ENCODE data around the gene ANGPTL2. TPM values are rescaled to one million over a fixed set of nuclear protein-coding genes. Genes with fewer than 3 reads are reported as not detected.

The ANGPTL2 gene
- total and polyA plus RNA-seq, 5 donors, result 26.7 to 69.5 (median 38.7) TPM

DNA sequence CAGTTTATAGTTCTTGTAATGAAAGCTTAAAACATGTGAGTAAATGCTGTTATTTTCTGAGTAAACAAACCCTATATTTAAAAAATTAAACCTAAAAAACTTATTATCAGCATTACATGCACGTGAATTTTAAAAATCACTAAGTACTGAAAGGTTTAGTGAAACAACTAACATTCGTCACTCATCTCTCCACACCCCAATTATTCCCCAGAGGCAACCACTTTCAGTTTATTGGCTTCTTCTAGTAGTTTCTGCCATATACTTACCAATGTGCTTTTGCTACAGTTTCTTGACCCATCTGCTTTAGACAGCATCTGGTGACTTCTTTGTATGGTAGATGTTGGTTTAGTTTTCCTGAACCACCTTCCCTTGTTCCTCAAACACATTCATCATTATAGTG, 58.1 kb downstream of the ANGPTL2 start:
- 64% methylated on average over 2 of the region's 2 CpGs for WGBS
- Histone ChIP-seq H3K4me1 (ENCODE audit: control insufficient read depth, insufficient read depth, low read length) (no peaks in the 10 kb centered on the region), H3K27me3 (ENCODE audit: control insufficient read depth, insufficient read depth) (no peaks in the 10 kb centered on the region), H3K4me3 (ENCODE audit: low read length) (no peak overlapping the region), H3K9me3 (ENCODE audit: control insufficient read depth, low read length) (no peaks in the 10 kb centered on the region), H3K27ac (ENCODE audit: low read length) (no peak overlapping the region)
- no peak for ATAC-seq
- intact Hi-C loops (cut with DNase I), result no loop called here
- DNase-seq, result no peak

GRCh38 chr9:127061411-127061810, 61.0 kb downstream of the ANGPTL2 start:
- H3K9me3 ChIP-seq (ENCODE audit: control insufficient read depth, low read length), result no peaks in the 10 kb centered on the region
- H3K4me1 ChIP-seq (ENCODE audit: control insufficient read depth, insufficient read depth, low read length), result peaks cover 5% of the 10 kb centered on the region
- WGBS, result 91% methylated on average over 3 of the region's 3 CpGs
- H3K27me3 ChIP-seq (ENCODE audit: control insufficient read depth, insufficient read depth), result no peaks in the 10 kb centered on the region
- no peak overlapping the region for H3K27ac ChIP-seq (ENCODE audit: low read length)
- H3K4me3 ChIP-seq (ENCODE audit: low read length), result no peak overlapping the region
- intact Hi-C loops (cut with DNase I), result no loop called here
- no peak for ATAC-seq
- no peak for DNase-seq

GRCh38 chr9:127059765-127060361, 62.6 kb downstream of the ANGPTL2 start:
- no peak overlapping the region for H3K4me3 ChIP-seq (ENCODE audit: low read length)
- ATAC-seq (peak; percentile 38 to 64), DNase-seq (no peak)
- no peaks in the 10 kb centered on the region for H3K9me3 ChIP-seq (ENCODE audit: control insufficient read depth, low read length)
- 64% methylated on average over 4 of the region's 4 CpGs for WGBS
- peaks cover 5% of the 10 kb centered on the region for H3K4me1 ChIP-seq (ENCODE audit: control insufficient read depth, insufficient read depth, low read length)
- intact Hi-C loops (cut with DNase I), result no loop called here
- H3K27me3 ChIP-seq (ENCODE audit: control insufficient read depth, insufficient read depth), result no peaks in the 10 kb centered on the region
- H3K27ac ChIP-seq (ENCODE audit: low read length), result no peak overlapping the region

- intact Hi-C loops (cut with DNase I), result no loop called here
These were observed 63.4 kb downstream of the ANGPTL2 start for GRCh38 chr9:127059030-127059429.

GRCh38 chr9:127058645-127059021, 63.8 kb downstream of the ANGPTL2 start:
- H3K27me3 ChIP-seq (ENCODE audit: control insufficient read depth, insufficient read depth), result no peaks in the 10 kb centered on the region
- intact Hi-C loops (cut with DNase I), result no loop called here
- H3K4me3 ChIP-seq (ENCODE audit: low read length), result no peak overlapping the region
- 90% methylated on average over 4 of the region's 4 CpGs for WGBS
- DNase-seq (no peak), ATAC-seq (no peak)
- no peak overlapping the region for H3K27ac ChIP-seq (ENCODE audit: low read length)
- no peaks in the 10 kb centered on the region for H3K9me3 ChIP-seq (ENCODE audit: control insufficient read depth, low read length)
- peaks cover 11% of the 10 kb centered on the region for H3K4me1 ChIP-seq (ENCODE audit: control insufficient read depth, insufficient read depth, low read length)

More at GRCh38 chr9:127059030-127059429, 63.4 kb downstream of the ANGPTL2 start:
- Histone ChIP-seq H3K4me1 (ENCODE audit: control insufficient read depth, insufficient read depth, low read length) (peaks cover 8% of the 10 kb centered on the region), H3K27me3 (ENCODE audit: control insufficient read depth, insufficient read depth) (no peaks in the 10 kb centered on the region), H3K9me3 (ENCODE audit: control insufficient read depth, low read length) (no peaks in the 10 kb centered on the region), H3K4me3 (ENCODE audit: low read length) (no peak overlapping the region), H3K27ac (ENCODE audit: low read length) (no peak overlapping the region)
- WGBS, result 92% methylated on average over 2 of the region's 2 CpGs
- ATAC-seq (no peak), DNase-seq (no peak)

DNA sequence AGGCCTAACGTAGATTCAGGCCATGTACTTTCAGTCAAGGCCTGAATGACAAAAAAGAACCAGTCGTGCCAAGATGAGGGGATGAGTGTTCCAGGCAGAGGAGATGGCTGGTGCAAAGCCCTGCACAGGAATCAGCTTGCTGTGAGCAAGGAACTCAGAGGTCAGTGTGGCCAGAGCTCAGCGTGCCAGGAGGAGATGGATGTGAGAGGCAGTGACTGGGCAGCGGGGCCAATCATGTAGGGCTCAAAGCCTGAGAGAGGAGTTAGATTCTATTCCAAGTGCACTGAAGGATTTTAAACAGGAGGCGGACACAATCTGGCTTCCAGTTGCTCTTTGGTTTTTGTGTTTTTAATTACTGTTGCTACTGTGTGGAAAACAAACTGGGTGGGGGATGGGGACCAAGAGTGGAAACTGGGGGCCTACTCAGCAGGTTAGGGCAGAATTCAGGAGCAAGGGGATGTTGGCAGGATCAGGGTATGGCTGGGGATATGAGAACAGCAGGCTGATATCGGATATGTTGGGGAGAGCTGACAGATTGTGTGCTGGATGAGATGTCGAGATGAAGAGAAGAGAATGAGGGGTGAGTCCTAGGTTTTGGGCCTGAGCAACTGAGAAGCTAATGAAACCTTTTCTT, 64.3 kb downstream of the ANGPTL2 start:
- WGBS, result 64% methylated on average over 7 of the region's 7 CpGs
- DNase-seq (peak; percentile 47 to 75 (median 71)), ATAC-seq (peak; percentile 40 to 61)
- intact Hi-C loops (cut with DNase I), result no loop called here
- H3K27me3 ChIP-seq (ENCODE audit: control insufficient read depth, insufficient read depth), result no peaks in the 10 kb centered on the region
- peaks cover 12% of the 10 kb centered on the region for H3K4me1 ChIP-seq (ENCODE audit: control insufficient read depth, insufficient read depth, low read length)
- H3K4me3 ChIP-seq (ENCODE audit: low read length), result no peak overlapping the region
- peak overlapping the region; percentile 11 for H3K27ac ChIP-seq (ENCODE audit: low read length)
- H3K9me3 ChIP-seq (ENCODE audit: control insufficient read depth, low read length), result no peaks in the 10 kb centered on the region

GRCh38 chr9:127056446-127056845, 66.0 kb downstream of the ANGPTL2 start:
- no peak for ATAC-seq
- Histone ChIP-seq H3K4me3 (ENCODE audit: low read length) (no peak overlapping the region), H3K4me1 (ENCODE audit: control insufficient read depth, insufficient read depth, low read length) (peaks cover 15% of the 10 kb centered on the region), H3K9me3 (ENCODE audit: control insufficient read depth, low read length) (no peaks in the 10 kb centered on the region), H3K27ac (ENCODE audit: low read length) (no peak overlapping the region), H3K27me3 (ENCODE audit: control insufficient read depth, insufficient read depth) (no peaks in the 10 kb centered on the region)
- 95% methylated on average over 3 of the region's 3 CpGs for WGBS
- intact Hi-C loops (cut with DNase I), result no loop called here
- no peak for DNase-seq

- Histone ChIP-seq H3K27me3 (ENCODE audit: control insufficient read depth, insufficient read depth) (no peaks in the 10 kb centered on the region), H3K27ac (ENCODE audit: low read length) (peak overlapping the region; percentile 49), H3K4me1 (ENCODE audit: control insufficient read depth, insufficient read depth, low read length) (peaks cover 15% of the 10 kb centered on the region), H3K4me3 (ENCODE audit: low read length) (no peak overlapping the region), H3K9me3 (ENCODE audit: control insufficient read depth, low read length) (no peaks in the 10 kb centered on the region)
- intact Hi-C loops (cut with DNase I), result no loop called here
- no peak for DNase-seq
- no peak for ATAC-seq
These were observed 66.6 kb downstream of the ANGPTL2 start for GRCh38 chr9:127055745-127056402.

GRCh38 chr9:127053960-127054359, 68.5 kb downstream of the ANGPTL2 start:
- Histone ChIP-seq H3K4me1 (ENCODE audit: control insufficient read depth, insufficient read depth, low read length) (peaks cover 17% of the 10 kb centered on the region), H3K9me3 (ENCODE audit: control insufficient read depth, low read length) (no peaks in the 10 kb centered on the region), H3K27ac (ENCODE audit: low read length) (no peak overlapping the region), H3K27me3 (ENCODE audit: control insufficient read depth, insufficient read depth) (no peaks in the 10 kb centered on the region), H3K4me3 (ENCODE audit: low read length) (no peak overlapping the region)
- intact Hi-C loops (cut with DNase I), result no loop called here
- 65% methylated on average over 5 of the region's 5 CpGs for WGBS
- ATAC-seq (peak in 1 of 2 donors; percentile 6), DNase-seq (peak in 2 of 3 donors; percentile 62 to 64)

DNA sequence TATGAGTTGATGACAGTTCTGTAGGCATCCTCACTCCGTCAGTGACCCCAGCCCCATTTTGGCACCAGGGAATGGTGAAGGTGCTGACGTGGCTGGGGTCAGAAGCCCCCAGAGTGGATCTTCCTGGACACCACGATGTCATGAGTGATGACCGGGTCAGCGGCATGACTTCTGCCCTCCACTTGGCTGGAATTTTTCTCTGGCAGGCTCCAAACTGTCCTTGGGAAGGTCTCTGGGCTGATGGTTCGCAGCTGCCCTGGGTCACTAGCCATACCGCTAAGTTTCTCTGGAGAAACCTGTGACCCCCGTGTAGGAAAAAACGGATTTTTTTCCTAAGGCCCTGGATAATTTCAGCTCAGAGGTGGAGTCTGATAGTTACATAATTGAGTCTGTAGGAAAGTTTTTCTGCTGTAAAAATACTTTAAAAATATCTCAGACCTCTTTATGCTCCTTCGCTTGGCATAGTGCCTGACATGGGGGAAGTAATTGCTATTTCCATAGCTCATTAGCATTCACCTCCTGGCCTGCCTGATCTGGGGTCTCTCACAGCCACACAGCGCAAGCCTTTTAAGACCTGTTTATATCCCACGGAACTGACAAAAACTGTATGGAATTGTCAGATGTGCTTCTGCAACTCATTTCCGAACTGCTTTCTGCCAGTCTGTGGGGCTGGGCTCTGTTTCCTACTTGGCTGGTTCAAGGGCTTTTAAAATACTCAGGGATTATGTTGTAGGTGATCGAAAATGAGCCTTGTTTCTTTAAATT, 69.2 kb downstream of the ANGPTL2 start:
- peaks cover 17% of the 10 kb centered on the region for H3K4me1 ChIP-seq (ENCODE audit: control insufficient read depth, insufficient read depth, low read length)
- H3K27me3 ChIP-seq (ENCODE audit: control insufficient read depth, insufficient read depth), result no peaks in the 10 kb centered on the region
- intact Hi-C loops (cut with DNase I), result no loop called here
- no peaks in the 10 kb centered on the region for H3K9me3 ChIP-seq (ENCODE audit: control insufficient read depth, low read length)
- ATAC-seq (peak in 1 of 2 donors; percentile 27), DNase-seq (peak; percentile 34 to 72 (median 64))
- WGBS, result 30% methylated on average over 14 of the region's 14 CpGs
- peak overlapping the region; percentile 18 for H3K27ac ChIP-seq (ENCODE audit: low read length)
- H3K4me3 ChIP-seq (ENCODE audit: low read length), result no peak overlapping the region

All from right cardiac atrium (tissue), 5 donors.